GM18502 (cell line): Measurements from ENCODE around the gene CXADR.
A peak's percentile ranks its signal among the peaks of the same experiment; 100 is the strongest.
"Not testable (repeated sequence)": the region's sequence is repeated elsewhere in the genome, so short reads cannot be mapped to it uniquely, and the experiment has no call there.

Experiments
- ATAC-seq: cut with Tn5 transposase; IDR thresholded peaks from one replicate; pipeline ENCODE4 v1.9.1; 2021; ENCODE audit warnings: mild to moderate bottlenecking; ENCODE audit not compliant: unreplicated experiment, poor library complexity

The CXADR gene

DNA sequence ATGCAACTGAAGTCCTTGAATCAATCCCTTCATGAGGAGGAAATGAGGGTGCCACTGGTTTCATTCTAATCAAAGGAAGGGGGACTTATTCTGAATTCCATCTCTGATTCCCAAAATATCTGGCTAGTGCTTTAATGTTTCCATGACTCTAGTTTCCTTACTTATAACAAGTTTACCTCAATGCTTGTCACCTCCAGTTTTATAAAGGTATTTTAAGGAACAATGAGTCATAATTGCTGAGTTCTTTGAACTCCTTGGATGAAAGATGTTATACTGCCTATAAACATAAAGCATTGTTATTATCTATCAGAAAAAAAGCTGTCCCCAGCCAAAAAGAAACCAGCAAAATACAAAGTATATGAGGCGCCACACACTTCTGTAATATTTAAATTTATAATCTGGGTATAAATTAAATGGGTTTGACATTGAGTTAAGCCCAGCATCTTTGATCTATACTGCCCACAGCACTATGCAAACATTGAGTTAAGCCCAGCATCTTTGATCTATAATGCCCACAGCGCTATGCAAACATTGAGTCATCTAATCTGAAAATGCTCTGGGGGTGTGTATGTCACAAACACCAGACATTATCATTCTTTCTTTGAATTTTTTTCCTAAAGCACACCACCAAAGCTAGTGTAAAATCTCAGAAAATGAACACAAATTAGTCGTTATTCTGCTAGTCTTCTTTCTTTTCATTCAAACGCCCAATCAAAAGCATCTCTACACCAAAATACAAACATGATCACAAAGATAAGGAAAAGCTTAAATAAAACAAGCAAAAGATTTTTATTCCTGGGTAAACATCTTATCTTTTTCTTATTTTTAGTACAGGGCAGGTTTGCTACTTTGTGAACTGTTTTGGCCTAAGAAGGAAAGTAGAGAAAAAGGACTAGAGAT lies 11.5 kb upstream of the CXADR start:
- ATAC-seq: no peak

- ATAC-seq: not testable (repeated sequence)
These were observed 9.9 kb upstream of the CXADR start for GRCh38 chr21:17502985-17503384.

DNA sequence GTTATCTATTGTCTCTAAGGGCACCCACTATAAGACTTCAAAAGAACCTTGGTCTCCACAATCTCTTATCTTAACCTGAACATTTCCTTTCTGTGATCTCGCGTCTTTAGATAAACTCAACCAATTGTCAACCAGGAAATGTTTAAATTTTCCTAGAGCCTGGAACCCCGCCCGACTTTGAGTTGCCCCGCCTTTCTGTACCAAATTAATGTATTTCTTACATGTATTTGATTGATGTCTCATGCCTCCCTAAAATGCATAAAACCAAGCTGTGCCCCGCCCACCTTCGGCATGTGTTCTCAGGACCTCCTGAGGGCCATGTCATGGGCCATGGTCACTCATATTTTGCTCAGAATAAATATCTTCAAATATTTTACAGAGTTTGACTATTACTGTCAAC lies 5.9 kb upstream of the CXADR start:
- ATAC-seq: no peak

GRCh38 chr21:17507591-17507990 lies 5.3 kb upstream of the CXADR start:
- ATAC-seq: no peak

DNA sequence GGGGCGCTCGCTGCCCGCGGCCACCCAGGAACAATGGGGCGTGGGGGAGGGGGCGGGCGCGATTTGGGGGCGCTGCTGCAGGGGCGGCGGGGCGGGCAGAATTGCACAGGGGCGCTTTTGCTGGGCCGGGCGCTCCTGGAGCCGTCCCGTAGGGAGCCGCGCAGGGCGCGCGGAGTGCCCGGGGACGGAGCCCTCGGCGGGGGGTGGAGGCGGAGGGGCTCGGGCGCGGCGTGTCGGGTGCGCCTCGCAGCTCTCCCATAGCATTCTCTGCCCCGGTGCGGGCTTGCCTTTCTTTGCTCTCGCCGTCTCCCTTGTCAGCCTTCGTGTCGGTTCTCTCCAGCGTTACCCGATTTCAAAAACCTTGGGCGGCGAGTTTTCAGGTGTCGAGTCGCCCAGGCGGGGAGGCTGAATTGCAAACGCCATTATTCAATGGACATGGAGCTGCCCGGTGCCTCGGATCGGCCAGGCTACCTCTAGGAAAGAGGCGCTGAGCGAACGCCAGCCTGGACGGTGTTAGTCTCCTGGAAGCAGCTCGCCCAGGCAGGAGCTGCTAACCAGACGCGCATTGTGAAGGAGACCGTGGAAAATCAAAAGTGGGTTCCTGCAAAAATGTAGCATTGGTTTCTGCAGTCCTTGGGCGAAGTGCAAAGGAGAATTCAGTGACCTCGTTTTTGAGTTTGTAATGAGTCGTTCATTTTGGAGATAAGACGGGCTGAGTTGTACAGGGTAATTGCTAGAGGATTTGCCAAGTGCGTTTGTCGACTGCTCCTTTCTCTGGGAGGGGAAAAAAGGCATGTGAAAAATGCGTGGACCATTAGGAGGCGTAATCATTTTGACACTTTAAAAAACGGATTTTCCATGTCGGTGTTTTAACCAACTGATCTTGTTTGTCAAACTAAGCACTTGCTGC lies 626 bp downstream of the CXADR start:
- ATAC-seq: peak; percentile 36

DNA sequence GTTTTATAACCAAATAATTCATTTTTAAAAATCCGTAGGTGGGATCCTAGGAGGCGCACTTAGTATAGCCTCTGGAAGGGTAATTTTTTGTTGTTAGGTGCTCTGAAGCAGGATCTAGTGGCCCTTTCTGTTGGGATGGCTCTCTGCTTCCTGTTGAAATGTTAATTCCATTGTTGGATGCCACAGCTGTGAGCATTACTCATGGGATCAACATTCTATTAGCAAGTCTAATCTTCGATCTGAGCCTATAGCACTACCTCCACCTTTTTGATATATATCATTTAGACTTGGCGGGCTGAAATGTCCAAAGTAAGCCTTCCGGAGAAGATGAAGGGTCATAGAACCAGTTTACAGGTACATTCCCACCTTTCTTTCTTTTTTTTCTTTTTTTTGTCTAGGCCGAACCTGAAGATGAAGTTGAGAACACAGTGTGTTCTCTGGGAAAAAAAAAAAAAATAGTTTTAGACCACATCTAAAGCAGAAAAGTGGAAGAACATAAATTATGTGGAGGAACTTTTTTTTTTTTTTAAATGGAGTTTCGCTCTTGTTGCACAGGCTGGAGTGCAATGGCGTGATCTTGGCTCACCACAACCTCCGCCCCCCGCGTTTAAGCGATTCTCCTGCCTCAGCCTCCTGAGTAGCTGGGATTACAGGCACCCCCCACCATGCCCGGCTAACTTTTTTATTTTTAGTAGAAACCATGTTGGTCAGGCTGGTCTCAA lies 1.4 kb downstream of the CXADR start:
- no peak for ATAC-seq

DNA sequence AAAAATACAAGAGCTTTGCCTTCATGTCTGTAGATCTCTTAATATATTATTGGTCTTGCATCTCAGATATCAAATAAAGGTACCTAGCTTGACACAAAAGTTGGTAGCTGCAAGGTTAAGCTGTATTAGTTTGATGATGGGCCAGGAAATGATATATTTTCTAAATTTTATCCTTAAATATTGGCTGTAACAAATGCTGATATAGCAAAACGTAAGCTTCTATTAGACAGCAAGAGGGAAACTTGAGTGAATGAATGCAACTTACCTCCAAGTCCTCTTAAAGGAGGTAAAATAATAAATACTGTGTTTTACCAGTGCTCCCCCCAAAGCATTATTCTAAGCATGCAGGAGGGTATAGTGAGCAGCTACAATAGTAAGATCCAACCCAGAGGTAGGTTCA lies 4.2 kb downstream of the CXADR start:
- not testable (repeated sequence) for ATAC-seq

DNA sequence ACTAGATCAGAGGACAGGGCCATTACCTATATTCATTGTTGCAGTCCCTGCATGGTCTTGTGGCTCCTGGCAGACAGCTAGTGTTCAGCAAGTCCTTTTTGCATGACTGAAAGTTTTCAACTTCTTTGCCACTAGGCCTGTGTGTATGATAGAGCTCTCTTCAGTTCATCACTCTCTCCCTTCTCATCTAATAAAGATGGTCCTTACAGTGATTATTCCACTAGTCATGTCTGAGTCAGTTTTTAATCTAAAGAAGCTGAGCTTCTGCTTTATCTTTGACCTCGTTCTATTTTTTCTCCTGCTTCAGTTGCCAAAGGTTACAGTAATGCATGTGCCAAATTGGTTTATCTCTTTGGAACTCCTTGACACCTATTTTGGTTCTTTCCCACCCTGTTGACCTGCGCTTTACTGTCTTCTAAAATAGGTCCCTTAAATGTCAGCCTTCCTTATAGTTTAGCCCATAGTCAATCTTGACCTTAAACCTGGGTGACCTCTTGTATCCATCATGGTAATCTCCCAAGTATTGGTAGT lies 6.4 kb downstream of the CXADR start:
- no peak for ATAC-seq

- no peak for ATAC-seq
These were observed 7.2 kb downstream of the CXADR start for GRCh38 chr21:17519965-17520609.

- ATAC-seq: no peak
These were observed 10.2 kb downstream of the CXADR start for GRCh38 chr21:17523007-17523451.

DNA sequence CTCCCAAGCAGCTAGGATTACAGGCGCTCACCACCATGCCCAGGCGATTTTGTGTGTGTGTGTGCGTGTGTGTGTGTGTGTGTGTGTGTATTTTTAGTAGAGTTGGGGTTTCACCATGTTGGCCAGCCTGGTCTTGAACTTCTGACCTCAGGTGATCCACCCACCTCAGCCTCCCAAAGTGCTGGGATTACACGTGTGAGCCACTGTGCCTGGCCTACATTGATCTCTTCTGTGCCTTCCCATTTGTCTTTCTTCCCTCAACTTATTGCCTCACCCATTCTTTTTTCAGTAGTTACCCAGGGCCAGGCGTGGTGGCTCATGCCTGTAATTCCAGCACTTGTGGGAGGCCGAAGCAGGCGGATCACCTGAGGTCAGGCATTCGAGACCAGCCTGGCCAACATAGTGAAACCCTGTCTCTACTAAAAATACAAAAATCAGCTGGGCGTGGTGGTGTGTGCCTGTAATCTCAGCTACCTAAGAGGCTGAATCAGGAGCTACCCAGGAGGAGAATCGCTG lies 11.2 kb downstream of the CXADR start:
- not testable (repeated sequence) for ATAC-seq

- ATAC-seq: no peak
These were observed 11.8 kb downstream of the CXADR start for GRCh38 chr21:17524635-17525034.

DNA sequence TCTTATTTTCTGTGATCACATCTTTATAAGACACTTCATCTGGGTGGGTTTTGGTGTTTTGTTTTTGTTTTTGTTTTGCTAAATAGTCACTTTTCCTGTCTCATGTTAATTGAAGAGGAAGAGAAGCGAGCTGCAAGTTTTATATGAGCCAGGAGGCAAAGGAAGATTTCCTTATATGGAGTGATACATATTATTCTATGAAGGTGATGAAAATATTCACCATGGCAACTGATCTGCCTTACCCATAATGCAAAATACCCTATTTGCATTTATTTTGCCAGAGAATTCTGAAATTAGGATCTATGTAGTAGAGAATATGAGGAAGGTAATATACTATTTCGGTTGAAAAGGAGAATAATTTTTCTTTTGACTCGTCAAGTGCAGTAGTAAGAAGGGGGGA lies 13.9 kb downstream of the CXADR start:
- ATAC-seq: no peak

GRCh38 chr21:17527240-17527639 lies 14.4 kb downstream of the CXADR start:
- ATAC-seq: no peak

DNA sequence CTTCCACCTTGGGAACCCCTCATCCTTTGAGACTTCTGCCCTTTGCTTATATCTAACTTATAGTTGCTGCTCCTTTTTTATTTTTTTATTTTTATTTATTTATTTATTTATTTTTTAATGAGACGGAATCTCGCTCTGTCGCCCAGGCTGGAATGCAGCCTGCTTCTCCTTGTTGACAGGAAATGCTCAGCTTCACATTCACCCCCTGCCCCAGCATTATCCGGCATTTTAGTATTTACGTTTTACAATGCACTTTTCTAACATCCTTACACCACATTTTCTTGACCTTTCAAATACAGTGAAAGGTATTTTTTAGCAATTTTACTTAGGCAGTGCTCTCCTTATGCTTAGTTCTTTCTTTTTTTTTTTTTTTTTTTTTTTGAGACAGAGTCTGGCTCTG lies 14.9 kb downstream of the CXADR start:
- ATAC-seq: no peak

GRCh38 chr21:17529648-17530047 lies 16.8 kb downstream of the CXADR start:
- ATAC-seq: no peak

DNA sequence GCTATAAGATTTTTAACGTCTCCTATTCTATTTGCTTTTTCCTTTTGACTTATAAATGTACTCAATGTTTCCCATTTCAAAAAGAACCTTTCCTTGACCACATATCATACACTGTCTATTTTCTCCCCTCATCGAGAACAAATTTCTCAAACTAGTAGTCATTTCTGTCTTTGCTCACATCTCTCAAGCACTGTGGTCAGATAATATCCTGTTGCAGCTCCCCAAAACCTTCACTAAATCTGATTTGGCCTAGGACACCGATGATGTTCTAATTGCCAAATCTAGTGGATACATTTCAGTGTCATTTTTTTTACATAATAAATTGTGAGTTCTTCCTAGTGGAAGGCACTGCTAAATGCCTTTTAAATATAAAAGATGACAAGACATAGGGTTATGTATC lies 19.4 kb downstream of the CXADR start:
- ATAC-seq: peak; percentile 71

DNA sequence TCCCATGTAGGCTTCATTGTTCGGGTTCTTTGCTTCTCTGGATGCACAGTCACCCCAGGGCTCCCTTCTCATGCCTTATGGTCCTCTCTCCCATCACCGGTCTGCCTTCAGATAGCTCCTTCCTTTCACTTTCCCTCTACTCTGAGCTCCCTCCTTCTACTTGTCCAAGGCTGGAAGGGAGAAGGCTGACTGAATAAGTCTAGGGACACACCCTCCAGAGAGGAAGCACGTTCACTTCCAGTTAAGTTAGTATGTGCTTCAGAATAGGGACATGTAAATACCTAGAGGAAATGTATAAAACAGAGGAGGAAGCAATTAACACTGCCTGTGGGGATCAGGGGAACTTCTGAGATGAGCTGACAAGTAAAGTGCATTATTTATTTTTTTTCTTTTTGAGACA lies 23.5 kb downstream of the CXADR start:
- no peak for ATAC-seq

GRCh38 chr21:17537299-17537698 lies 24.5 kb downstream of the CXADR start:
- no peak for ATAC-seq

DNA sequence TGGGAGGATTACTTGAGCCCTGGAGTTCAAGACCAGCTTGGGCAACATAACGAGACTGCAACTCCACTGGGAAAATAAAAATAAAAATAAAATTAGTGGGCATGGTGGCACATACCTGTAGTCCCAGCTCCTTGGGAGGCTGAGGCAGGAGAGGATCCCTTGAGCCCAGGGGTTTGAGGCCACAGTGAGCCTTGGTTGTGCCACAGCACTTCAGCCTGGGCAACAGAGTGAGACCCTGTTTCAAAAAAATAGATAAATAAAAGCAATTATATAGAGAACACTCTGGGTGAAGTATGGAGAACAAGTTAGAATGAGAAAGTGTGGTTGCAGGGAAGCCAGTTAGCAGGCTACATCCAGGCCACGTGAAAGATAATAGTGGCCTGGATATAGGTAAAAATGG lies 25.7 kb downstream of the CXADR start:
- no peak for ATAC-seq
